A204.1 (cell line): ENCODE data around the gene MCM3.

ENCODE experiments used
- FAIRE-seq: peaks from 2 replicates; lab custom pipeline; 2012; peaks lifted over from hg19 to GRCh38; lab: Jason Lieb, UNC

Gene MCM3

DNA sequence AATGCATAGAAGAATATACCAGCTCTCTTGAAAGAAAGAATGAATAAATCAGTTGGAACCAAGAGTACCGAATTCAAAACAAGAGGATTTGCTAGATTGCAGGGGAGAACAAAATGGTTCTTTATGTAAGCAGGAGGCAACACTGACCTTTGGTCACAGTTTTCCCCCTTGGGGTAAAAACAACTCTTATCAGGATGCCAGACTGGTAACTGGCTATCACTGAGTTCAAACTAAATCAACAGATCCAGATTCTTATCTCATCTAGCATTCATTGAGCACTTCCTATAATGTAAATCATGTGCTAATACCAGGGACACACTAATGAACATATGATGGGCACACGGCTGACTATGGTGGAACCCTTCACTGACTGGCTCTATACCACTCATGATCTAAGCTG lies 35.5 kb downstream of the MCM3 start:
- no peak for FAIRE-seq

DNA sequence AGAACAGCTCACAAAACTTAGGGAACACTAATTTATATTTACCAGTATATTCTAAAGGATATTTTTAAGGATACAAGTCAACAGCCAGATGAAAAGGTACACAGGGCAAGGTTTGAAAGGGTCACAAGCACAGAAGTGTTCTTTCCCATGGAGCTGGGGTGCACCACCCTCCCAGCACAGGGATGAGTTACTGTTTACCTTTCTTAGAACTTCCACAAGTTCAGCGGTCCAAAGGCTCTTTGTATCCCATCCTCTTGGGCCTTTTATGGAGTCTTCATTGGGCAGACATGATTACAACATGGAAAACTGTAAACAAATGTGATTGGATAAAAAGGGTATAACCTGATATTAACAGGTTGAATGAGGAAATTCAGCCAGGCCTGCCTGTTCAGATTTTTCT lies 39.1 kb downstream of the MCM3 start:
- no peak for FAIRE-seq

DNA sequence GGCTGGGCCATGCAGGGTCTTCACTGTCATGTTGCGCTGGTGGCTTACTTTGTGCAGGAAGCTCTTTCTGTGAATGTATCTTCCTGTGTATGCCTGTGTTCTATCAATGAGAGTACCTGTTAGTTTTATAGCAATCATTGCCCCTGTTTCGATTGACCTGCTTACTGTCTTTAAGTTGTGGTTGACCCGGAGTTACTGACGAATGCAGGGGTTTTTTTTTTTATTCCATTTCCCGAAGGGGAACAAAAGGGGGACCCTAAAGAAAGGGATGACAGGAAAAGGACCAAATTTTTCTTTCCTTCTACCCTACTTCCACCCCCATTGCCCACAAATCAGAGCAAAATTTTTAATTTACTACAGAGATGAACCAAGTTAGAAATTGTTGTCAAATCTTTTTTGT lies 40.1 kb downstream of the MCM3 start, which contains the start of gene IL17F:
IL17F (minus strand) TSS at position 101 of the 400 bp plus-strand sequence; CDS start at position 30, 71 bp downstream.
- FAIRE-seq = no peak

DNA sequence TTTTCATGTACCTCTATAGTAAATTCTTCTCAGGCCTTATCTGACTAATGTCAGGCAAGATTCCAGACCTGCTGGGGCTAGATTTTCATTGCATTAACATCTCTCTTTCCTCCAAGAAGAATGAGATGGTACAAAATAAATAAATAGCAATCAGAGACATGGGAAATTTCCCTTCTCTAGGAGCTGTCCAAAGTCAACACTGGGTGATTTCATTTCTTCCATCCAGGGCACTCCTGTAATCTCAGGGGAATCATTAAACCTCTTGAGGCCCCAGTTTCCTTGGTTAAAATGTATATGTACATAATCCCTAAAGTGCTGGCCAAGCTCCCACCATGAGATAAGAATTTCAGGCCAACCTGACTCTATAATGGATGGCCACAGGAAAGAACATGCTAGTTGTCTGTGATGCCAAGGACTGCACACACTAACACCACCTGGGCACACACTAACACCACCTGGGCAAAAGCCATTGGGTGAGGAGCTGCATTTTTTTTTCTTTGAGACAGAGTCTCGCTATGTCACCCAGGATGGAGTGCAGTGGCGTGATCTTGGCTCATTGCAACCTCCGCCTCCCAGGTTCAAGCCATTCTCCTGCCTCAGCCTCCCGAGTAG lies 41.2 kb downstream of the MCM3 start:
- FAIRE-seq = no peak

DNA sequence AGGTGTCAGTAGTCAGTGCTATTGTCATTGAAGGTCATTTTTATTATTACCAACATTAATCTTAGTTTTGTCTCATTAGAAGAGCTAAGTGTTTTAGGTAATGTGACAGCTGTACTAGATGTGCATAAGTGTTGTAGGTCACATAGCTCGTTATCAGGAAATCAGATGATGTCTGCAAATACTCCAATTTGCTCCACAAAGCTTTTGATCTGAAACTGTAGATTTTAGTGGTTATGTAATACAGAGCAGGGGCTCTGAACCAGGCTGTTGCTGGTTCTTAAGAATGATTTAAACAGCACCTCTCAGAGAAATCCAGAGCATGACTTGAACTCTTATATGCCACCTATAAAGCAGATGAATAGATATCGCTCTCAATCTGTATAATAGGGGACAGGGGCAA lies 42.7 kb downstream of the MCM3 start:
- no peak for FAIRE-seq

DNA sequence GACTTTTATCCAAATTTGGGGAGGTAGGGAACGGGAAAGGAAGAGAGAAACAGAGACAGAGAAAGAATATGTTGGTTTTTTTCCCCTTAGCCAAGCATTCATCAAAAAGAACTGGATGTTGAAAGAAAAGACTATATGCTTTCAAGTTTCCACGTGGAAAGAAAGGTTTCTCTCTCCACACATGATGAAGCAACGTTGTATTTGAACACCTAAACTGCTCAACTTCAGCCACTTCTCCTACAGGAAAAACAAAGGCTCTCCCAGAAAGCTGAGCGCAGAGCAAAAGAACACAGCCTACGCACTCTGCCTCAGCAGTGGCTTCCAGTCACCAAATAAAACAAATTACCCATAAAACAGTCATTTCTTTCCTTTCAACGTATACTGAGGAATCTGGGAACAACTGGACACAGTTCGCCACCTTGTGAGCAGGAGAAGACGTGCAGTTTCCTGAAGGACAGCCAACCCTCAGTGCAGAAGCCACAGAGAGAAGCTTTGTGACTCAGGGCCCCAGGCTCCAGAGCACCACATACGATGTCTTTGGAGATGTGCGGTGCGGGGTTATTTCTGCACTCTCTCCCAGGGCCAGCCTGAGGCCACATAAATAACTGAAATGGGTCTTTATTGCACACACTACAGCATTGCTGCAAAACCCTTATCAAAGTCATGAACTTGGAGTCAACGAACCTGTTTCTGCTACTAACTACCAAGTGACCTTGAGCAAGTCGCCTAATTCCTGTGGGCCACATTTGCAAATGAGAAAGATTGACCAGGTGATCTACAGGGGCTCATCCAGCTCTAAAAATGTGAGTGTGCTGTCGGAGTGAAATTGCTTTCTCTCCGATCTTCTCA lies 50.3 kb downstream of the MCM3 start:
- FAIRE-seq = peak; percentile 70

DNA sequence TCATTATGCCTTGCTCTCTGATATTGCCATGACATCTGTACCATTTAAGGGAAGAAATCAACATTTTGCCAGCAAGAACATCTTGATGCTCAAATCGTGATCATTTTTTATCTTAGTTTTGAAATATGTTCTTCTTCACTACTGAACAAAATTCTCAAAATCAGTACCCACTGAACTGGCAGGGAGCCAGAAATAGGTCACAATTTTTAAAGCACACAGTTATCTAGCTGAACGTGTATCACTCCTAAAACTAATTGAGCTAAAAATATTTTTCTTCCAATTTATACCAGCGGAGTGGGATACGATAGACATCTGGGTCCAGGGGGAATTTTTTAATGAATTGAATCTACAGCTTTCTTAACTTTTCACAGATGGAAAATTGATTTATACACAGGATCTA lies 51.5 kb downstream of the MCM3 start:
- no peak for FAIRE-seq

DNA sequence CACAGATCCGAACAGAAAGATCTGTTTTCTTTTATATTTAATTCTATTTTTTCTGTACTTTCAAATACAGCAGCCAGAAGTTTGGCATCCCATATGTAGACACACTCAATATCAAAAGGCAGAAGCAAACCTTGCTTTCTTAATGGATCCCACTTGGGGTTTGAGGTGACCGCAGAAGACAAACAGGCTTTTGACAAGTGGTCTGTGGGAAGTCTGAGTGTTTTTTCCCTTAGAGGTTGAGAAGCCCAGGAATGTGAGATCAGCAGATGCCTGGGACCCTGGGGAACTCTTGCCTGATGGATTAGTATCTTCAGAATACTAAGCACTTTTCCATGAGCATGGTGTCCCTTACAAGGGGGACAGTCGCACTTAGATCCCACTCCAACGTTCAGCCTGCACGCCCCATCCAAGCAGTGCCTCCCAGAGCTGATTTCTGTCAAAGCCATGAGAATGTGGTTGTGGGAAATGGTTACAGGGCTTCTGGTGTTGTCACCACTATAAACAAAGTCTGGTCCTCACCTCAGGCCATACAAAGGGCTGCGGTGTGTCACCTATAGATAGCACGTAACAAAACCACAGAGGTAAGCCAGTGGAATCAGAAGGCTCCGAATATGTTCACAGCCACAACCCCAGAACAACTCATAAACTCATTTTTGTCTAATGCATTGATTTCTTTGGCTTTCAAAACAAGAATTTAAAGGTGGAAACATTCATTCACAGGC lies 53.0 kb downstream of the MCM3 start:
- no peak for FAIRE-seq

DNA sequence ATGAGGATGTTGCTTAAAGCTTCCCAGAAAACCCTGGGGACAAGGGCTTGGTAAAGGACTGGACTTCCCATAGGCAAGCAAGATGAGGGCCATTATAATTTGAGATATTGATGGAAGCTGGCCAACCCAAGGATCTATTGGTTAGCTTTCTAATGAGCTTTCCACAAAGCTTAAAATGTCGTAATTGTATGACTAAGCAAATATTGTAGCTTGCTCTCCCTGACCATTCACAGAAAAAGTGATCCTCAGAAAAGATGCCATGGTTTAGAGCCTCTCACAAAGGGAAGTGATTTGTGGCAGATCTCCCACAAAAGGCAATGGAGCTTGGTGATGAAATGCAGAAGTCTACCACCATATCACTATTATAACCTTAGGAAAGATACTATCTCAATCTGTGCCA lies 53.9 kb downstream of the MCM3 start:
- FAIRE-seq = no peak

DNA sequence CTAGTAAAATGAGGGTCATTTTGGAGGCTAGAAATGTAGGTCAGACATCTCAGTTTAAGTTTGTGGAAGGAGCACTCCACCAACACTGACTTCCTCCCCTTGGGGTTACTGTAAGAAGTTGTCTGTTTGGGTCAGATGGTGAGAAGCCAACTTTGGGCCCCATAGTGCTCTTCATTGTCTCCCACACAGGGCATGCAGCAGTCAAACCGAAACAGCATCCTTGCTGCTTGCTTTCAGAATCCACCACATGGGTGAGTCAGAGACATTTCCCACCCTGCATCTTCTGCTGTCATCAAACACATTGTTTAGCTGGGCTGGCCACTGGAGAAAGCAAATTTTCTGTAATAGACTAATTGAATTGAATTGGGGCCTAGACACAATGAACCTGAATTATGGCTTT lies 57.0 kb downstream of the MCM3 start:
- no peak for FAIRE-seq

DNA sequence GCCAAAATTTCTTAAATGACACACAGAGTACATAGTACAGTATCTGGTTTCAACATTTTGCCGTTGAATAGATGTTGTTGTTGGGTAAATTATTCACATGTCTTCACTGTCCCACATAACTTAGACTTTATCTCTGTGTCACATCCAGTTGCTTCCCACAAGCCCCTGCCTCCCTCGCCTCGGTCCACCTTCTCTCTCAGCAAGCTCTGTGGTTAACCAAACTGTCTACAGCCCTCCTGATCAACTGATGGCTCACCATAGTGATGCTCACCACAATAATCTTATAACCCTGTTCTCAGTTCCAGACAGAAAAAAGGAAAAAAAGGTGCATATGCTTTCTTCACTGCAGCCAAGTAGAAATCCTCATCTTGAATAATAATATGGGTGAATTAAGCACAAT lies 63.2 kb downstream of the MCM3 start:
- FAIRE-seq = no peak

DNA sequence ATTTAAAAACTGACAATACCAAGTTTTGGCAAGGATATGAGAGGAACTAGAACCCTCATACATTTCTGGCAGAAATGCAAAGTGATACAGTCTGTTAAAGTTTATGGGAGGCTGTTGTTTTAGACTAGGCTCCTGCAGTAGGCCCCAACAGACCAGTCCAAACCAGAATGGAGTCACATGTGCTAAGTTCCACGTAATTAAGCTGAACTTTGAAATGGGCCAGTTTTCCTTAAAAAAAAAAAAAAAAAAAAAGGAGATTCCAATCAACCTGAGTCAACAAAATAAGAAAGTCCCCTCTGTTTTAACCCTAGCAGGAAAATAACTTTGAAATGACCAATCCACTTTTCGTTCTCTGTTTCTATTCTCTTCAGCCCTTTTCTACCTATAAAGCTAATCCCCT lies 66.8 kb downstream of the MCM3 start:
- FAIRE-seq = no peak

DNA sequence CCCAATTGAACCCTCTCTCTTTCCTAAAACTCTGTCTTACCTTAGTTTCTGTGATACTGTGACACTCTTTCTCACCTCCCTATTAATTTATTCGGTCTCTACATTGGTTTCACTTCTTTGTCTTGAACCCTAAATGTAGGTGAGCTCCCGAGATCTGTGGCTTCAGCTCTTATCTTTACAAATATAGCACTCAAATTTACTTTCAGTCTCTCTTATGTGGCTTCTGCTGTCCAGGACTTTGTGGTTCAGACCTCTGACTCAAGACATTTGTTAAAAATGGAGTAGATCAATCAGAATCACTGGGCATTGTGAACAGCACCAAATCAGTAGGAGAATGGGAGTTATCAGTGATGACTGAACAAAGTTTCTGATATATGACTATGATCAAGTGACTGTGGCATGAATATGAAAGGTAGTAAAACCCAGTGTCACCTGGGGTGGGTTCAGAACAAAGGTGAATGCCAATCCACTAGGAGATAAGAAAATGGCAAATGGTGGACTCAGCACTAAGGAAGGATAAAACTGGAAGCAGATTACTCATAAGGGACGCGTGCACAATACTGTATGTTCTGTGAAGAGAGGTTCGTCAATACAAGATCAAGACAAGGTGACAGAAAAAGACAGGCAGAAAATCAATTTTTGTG lies 67.5 kb downstream of the MCM3 start:
- FAIRE-seq = no peak

DNA sequence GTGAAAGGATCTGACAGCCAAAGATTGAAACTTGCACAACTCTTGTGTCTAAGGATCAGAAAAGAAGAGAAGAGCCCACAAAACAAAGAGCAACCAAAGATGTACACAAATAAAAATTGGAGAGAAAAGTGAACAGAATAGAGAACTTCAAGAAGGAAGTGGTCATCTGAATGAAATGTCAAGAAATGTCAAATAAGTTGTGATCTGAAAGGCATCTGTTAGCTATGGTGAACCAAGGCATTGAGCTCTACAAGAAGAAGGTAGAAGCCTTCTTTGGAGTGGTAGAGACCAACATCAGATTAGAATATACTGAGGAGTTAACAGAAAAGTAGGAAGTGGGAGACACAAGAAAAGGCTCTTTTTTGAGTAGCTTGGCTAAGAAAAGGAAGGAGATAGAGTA lies 68.8 kb downstream of the MCM3 start:
- FAIRE-seq = no peak
